HG03521 (cell line): Measurements from ENCODE around the gene FOXN3.
"Not testable (repeated sequence)": the region's sequence is repeated elsewhere in the genome, so short reads cannot be mapped to it uniquely, and the experiment has no call there.

Experiments used
- ATAC-seq: cut with Tn5 transposase; IDR thresholded peaks from one replicate; pipeline ENCODE4 v1.9.1; 2021; ENCODE audit warnings: mild to moderate bottlenecking, moderate library complexity; ENCODE audit not compliant: unreplicated experiment

FOXN3 gene

GRCh38 chr14:89256951-89257350, 160.1 kb downstream of the FOXN3 start:
- ATAC-seq: no peak

GRCh38 chr14:89256283-89256682, 160.8 kb downstream of the FOXN3 start:
- ATAC-seq: no peak

DNA sequence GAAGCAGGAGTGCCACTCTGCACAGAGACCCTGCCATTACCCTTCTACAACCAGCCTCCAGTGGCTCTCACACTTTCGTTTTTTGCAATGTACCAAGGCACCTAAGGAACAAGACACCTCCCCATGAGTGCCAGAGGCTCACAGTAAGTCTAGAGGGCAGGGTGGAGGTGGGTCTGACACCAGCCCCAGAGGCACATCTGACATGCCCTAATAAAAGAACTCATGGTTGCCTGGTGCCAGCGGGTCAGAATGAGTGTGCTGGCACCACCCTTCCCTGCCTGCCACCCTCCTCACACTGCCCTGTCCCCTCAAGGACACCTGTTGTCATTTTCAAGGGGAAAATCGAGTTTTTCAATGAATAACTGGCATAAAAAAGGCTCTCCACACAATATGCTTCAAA, 161.2 kb downstream of the FOXN3 start:
- ATAC-seq: no peak

DNA sequence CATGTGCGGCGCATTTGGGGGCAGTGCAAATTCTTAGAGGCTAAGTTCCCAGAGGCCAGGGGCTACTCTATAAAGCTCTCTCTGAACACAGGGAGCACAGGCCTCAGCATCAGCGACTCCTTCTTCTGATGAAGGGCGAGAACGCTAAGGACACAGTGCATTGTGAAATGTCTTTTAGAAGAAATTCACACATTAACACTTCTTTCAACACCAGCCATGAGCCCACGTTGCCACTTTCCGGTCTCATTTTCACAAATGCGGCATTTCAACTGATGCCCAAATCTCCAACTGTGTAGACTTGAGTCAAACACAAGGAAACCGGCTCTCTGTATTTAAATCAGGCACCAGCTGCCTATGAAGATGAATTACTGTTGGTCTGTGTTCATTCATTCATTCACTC, 162.0 kb downstream of the FOXN3 start:
- no peak for ATAC-seq

DNA sequence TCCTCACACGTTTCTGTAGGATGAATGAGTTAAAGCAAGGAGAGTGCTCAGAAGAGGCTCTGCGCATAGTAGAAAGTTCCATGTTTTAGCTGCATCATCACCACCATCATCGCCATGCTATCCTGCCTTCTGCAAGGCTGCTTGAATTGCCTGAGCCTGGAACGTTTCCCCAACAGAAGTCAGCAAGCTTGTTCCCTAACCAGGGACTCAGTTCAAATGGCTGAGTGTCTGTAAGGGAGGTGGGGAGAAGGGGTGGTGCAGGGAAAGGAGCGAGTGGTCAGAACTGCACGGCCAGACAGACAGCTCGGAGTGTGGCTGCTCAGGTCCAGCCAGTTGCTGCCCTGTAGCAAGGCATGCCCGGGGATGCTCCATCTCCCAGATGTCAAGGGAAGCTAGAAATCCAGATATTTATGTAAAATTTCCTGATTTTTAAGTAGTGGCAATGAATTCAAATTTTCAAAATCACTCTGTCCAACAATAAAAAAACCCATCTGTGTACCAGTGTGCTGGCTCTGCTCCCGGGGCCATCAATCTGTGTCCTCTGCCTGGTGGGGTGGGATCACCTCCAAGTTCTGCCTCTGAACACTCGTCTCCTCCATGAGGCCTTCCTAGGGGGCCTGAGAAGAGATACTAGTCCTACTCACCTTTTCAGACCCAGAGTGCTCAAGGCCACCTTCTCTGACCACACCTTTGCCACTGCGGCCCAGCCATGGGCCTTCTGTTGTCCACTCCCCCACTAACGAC, 162.7 kb downstream of the FOXN3 start:
- ATAC-seq: no peak

DNA sequence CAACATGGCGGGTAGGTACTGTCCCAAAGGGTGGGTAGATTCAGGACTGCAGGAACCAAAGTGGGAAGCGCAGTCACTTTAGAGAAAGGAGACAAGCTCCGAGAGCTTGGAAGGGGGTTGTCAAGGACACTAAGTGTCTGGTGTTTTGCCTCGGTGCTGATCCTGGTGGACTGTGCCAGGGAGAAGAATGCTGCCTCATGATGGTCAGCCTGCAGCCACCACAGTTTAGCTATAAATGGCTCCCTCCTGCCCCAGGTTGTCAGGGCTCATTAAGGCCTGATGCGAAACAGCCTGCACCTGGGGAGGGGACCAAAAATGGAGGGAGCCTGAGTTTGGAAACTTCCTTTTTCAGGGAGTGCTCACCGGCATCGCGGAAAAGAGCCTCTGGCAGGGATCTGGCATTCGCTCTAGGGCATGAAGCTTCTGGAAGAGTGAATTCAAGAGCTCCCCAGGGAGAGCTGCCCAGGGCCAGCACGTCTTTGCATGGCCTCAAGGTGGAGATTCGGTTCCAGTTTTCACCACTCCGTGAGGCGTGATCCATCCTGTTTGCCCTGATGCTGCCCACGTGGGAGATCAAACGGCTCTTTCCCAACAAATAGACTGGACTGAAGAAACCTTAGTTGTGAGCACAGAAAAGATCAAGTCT, 164.0 kb downstream of the FOXN3 start:
- ATAC-seq: no peak

DNA sequence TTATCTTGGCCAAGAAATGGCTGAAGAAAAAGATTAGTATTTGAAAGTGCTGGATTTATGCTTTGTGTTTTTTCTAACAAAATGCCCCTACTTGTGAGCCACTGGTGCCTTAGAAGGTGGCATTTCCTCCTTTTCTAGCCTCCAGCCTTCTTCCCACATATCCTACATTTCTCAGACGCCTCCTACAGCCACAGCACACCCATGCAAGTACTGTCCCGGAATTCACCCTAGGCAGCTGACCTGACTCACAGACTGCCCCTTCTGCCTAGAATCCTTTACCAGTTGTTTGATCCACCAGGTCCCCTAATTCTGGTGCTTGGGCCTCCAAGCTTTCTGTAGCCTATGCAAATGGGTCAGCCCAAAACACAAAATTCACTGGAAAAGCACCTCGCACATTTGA, 166.0 kb downstream of the FOXN3 start:
- ATAC-seq: no peak

GRCh38 chr14:89250655-89250975, 166.4 kb downstream of the FOXN3 start:
- ATAC-seq: not testable (repeated sequence)

DNA sequence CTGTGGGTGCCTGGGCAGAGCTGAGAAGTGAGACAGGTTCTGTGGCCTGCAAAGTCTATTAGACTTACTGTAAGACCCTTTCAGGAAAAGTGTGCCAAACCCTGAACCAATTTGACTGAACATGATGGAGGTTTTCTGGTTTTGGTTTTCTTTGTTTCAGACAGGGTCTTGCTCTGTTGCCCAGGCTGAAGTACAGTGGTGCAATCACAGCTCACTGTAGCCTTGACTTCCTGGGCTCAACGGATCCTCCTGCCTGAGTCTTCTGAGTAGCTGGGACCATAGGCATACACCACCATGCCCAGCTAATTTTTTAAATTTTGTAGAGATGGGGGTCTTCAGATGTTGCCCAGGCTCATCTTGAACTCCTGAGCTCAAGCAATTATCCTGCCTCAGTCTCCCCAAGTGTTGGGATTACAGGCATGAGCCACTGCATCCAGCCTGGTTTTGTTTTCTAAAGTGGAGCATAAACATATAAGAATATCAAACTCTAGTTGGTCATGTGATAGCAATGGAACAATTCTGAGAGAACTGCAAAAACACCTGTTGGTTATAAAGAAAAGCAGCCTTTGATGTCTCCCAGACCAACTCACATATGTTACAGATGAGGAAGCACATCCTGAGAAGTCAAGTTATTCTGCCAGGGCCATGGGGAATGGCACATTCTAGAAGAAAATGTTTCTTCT, 166.9 kb downstream of the FOXN3 start:
- no peak for ATAC-seq

DNA sequence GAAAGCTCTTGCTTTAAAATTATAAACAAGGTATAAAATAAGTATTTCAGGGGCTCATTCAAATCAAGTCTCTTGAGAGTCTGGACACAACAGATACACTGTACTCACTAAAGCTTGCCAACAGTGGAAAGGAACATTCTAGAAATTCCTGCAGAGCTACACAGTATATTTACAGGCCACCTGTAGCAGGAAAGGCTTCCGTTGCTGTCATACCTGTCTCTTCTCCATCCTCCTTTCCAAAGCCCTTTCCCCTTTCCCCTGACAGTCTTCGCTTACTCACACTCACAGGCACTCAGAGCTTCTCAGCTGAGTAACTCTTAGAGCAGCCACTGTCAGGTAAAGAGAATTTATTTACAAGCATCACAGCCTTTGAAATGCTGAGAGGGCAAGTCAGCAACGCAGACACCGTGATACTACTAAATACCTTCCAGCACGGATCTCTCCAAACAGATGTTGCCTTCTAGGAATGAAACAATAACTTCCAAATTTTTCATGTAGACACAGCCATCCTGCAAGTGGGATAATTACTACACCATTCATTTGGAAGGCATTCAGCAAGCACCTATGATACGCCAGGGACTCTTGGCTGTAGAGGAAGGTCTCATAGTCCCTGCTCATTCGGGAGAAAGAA, 167.9 kb downstream of the FOXN3 start:
- no peak for ATAC-seq

GRCh38 chr14:89248411-89249064, 168.5 kb downstream of the FOXN3 start:
- no peak for ATAC-seq

DNA sequence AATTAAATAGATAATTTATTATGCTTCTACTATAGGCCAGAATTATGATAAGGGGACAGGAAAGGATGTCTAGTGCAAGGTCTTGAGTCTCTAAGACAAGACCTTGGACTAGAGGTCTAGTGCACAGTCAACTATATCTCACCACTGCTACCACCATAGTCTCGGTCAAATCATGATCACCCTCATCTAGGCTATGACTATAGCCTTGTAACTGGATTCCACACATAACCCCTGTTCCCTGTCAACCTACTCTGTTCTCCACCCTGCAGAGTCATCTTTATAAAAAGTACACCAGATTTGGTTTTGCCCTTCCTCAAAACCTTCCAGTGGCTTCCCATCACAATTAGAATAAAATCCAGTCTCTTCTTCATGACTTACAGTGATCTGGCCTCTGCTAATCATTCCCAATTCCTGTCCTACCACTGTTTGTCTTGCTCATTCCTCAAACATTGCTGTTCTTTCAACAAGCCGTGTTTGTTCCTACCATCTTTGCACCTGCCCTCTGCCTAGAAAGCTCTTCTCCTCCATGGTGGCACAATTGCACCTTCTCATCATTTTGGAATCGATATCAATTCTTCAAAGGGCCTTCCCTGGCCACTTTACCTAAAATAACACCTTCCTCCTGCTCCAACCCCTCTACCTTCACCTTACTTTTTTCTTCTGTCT, 169.4 kb downstream of the FOXN3 start:
- no peak for ATAC-seq

- no peak for ATAC-seq
Measured at GRCh38 chr14:89246290-89246689, 170.7 kb downstream of the FOXN3 start.

GRCh38 chr14:89245802-89246201, 171.2 kb downstream of the FOXN3 start:
- ATAC-seq: no peak

GRCh38 chr14:89244720-89245119, 172.3 kb downstream of the FOXN3 start:
- no peak for ATAC-seq

- no peak for ATAC-seq
Measured at GRCh38 chr14:89243741-89244140, 173.3 kb downstream of the FOXN3 start.

- no peak for ATAC-seq
Measured at GRCh38 chr14:89243286-89243685, 173.7 kb downstream of the FOXN3 start.

GRCh38 chr14:89242652-89243279, 174.3 kb downstream of the FOXN3 start:
- ATAC-seq: no peak

- ATAC-seq: no peak
Measured at GRCh38 chr14:89241934-89242651, 174.9 kb downstream of the FOXN3 start.

DNA sequence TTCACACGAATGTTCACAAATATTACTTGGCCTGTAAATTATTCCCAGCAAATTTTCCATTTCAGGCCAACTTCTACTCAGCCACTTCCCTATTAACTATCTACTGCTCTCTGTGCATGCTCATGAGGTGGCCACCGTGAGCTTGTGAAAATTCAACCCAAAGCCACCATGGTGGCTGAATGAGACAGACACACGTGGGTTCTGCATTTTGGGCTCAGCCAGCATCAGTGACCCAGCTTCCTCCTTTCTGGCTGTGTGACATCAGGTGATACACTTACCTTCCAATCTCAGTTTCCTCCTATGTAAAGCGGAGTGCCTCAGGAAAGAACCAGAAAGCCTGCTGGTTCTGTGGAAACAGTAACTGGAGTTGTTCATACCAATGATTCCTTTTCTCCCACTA, 175.8 kb downstream of the FOXN3 start:
- no peak for ATAC-seq
